HG03432 (cell line): ENCODE data around the gene SPIRE1.
"Not testable (repeated sequence)": the region's sequence is repeated elsewhere in the genome, so short reads cannot be mapped to it uniquely, and the experiment has no call there.

Experiments used
- ATAC-seq: cut with Tn5 transposase; IDR thresholded peaks from one replicate; pipeline ENCODE4 v1.9.1; 2021; ENCODE audit warnings: mild to moderate bottlenecking, moderate library complexity; ENCODE audit not compliant: unreplicated experiment

The SPIRE1 gene

DNA sequence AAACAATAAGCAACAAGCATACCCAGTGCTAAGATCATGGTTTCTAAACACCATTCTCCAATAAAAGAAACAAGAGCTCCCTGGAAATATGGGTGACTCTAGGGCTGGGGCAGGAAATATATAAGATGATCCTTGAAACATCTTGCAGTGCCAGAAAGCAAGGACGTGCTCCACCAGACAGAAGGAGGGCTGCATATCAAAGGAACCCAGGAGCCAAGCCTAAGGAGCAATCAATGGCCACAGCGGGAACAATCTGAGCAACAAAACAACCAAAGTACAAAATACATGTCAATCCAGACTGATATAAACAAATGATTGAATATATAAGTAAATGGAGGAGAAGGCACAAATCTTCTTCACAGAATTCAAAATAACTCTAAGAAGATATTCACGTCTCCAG is 10.1 kb downstream of the SPIRE1 start:
- ATAC-seq, result no peak

DNA sequence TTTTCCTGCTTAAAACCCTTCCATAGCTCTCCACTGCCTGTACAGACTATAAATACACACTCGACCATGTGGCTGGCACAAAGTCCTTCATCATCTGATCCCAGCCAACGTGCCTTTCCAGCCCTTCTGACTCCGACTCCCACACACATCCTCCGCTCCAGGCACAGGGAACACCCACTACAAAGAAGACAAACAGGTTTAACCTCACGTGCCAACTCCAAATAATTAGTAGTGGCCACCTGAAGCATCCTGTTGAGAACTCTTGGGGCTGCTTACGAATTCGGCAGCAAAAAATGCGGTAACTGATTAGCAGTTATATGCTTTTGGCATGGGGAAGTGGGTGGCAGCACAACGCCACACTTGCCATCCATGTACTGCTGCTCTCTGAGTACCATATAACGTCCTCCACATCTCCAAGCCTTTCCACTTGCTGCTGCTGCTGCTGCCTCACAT is 12.1 kb downstream of the SPIRE1 start:
- ATAC-seq, result no peak

DNA sequence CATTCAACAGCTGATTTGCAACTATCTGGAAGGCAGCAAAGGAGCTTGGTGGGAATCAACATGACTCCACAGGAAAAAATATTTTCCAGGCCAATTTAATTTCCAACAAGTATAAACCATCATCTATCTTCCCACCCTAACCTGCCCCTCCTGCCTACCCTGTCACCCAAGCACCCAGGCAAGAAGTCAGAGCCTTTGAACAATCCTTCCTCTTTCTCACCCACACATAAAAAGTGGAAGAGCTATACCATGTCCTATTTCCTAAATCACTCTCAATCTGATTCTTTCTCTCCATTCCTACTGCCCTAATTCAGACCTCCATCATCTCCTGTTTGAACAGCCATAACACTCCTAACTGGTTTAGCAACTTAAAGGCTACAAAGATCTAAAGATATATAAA is 12.7 kb downstream of the SPIRE1 start:
- no peak for ATAC-seq

DNA sequence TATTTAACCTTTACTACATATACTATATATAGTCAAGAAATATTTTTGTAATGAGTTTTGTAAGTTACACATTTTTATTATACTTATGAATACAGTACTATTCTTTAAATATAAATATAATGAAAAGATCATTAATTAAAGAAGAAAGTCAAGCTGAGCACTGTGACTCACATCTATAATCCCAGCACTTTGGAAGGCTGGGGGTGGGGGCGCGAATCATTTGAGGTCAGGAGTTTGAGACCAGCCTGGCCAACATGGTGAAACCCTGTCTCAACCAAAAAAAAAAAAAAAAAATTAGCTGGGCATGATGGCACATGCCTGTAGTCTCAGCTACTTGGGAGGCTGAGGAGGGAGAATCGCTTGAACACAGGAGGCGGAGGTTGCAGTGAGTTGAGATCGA is 14.2 kb downstream of the SPIRE1 start:
- ATAC-seq, result not testable (repeated sequence)

DNA sequence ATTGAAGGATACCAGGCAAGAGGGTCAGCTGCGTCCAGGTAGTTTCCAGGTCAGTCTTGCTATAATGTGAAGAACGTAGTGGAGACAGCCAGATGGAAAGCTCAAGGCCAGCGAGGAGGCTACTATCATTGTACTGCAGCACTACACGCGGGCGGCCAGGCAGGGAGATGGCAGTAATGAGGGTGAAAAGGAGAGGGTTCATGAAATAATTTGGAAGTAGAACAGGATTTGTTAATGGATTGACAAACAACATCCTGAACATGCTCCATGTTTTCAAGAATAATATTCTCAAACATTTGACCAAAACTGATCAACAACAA is 17.1 kb downstream of the SPIRE1 start:
- no peak for ATAC-seq

DNA sequence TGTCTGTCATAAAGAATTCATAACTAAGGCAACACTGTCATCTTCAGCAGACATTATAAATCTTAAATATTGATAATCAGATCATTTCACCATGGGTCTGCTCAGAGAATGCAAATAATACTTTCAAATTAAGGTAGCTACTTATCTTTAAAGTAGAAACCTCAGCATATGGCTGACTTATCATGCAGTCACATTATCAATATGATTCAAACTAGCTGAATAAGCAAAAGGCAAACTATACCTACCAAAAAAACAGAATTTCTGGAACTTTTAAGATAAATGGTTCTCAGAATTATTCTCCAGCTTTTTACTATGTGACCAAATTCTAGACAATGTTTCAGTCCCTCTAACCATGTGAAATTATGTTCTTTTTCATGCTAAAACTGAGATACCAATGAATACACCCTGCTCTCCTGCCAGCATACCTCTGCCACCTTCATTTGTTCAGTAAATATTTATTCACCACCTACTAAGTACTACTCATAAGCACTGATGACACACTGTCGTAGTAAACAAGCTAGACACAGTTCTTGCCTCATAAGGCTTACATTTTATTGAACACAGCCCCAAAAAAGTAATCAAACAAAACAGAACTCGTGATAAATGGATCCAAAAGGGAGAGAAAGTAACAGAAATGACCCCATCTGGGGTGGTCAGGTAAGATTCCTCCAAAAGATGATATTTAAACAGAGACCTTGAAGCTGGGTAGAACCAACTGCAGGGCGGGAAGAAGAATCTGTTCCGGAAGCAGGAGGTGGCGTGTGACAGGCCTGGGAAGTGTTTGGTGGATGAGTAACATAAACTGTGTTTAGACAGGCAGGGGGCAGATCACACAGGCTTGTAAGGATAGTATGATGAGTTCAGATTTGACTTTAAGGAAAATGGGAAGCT is 17.7 kb downstream of the SPIRE1 start:
- no peak for ATAC-seq

DNA sequence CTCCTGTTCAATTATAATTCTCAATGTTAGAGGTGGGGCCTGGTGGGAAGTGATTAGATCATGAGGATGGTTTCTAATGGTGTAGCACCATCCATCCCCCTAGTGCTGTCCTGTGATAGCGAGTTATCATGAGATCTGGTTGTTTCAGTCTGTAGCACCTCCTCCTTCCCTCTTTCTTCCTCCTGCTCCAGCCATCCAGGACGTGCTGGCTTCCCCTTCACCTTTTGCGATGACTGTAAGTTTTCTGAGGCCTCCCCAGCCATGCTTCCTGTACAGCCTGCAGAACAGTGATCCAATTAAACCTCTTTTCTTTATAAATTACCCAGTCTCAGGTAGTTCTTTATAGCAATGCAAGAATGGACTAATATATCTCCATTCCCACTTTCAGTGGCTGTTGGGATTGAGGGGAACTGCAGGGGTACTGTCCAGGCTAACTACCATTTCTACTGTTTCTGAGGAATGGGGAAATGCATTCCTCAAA is 19.2 kb downstream of the SPIRE1 start:
- ATAC-seq, result no peak

DNA sequence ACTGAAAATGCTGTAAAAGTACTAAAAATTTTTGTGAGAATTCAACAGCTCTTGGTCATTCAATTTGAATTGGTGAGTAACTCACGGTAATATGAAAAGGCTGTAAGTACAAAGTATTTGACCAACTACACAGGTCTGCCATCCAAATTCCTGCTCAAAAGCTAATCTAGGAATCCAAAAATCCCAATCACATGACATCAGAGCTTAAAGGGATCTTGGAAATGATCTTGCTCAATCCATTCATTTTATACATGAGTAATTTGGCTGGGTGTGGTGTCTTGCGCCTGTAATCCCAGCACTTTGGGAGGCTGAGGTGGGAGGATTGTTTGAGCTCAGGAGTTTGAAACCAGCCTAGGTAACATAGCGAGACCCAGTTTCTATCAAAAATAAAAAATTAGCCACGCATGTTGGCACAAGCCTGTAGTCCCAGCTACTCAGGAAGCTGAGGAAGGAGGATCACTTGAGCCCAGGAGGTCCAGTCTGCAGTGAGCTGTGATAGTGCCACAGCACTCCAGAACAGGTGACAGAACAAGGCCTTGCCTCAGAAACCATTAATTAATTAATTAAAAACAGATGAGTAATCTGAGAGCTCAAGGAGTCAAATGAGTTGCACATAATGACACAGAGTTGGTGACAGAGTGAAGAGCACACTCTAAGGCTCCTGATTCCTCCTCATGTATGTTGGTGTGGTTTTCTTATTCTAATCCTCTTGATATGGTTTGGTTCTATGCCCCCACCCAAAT is 19.8 kb downstream of the SPIRE1 start:
- ATAC-seq, result no peak

DNA sequence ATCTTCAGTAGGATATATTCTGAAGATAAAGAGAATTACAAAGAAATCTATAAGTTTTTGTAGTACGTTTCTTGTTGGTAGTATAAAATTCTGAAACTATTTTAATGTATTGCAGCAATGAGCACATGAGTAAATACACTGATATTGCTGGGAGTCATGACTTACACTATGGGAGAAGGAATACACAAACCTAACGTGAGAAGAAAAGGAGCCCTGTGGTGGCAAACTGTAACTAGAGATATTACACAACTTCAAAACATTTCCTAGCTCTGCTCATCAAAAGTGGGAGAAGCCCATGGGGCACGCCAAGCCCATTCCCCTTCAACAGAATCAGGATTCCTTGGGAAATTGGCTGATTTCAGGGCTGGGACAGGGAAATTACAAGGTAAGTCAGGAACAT is 20.5 kb downstream of the SPIRE1 start:
- no peak for ATAC-seq

DNA sequence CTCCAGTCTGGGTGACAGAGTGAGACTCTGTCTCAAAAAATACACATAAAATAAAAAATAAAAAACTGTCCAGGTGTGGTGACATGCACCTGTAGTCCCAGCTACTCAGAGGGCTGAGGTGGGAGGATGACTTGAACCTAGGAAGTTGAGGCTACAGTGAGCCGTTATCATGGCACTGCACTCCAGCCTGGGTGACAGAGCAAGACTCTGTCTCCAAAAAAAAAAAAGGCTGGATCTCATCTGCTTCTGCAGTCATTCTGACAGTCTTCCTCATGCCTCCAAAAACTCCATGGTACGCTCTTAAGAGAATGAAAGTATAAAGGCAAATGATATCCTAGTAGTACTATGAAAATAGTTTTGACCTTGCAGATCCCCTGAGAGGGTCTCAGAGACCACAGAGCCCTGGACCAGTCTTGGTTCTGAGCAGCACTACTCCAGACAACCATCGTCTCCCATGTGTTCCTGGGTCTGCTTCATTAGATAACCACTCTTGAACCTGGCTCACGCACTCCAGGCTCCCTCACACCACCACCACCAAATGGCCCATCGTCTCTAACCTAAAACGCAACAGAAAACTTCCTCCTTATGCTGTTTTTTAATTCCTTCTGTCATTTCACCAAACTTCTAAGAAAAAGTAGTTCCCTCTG is 26.0 kb downstream of the SPIRE1 start:
- no peak for ATAC-seq

DNA sequence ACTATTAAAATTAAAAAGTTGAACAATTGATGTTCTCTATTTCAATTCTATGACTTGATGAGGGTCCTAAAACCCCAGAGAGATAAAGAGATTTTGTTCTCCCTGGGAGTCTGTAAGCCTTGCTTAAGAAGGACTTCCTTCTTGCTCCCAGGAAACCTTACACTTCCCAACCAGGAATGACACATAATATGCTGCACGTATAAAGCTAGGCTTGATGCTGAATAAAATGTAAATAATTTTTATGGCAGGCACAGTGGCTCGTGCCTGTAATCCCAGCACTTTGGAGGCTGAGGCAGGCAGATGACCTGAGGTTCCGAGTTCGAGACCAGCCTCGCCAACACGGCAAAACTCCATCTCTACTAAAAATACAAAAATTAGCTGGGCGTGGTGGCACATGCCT is 27.8 kb downstream of the SPIRE1 start:
- ATAC-seq, result no peak

DNA sequence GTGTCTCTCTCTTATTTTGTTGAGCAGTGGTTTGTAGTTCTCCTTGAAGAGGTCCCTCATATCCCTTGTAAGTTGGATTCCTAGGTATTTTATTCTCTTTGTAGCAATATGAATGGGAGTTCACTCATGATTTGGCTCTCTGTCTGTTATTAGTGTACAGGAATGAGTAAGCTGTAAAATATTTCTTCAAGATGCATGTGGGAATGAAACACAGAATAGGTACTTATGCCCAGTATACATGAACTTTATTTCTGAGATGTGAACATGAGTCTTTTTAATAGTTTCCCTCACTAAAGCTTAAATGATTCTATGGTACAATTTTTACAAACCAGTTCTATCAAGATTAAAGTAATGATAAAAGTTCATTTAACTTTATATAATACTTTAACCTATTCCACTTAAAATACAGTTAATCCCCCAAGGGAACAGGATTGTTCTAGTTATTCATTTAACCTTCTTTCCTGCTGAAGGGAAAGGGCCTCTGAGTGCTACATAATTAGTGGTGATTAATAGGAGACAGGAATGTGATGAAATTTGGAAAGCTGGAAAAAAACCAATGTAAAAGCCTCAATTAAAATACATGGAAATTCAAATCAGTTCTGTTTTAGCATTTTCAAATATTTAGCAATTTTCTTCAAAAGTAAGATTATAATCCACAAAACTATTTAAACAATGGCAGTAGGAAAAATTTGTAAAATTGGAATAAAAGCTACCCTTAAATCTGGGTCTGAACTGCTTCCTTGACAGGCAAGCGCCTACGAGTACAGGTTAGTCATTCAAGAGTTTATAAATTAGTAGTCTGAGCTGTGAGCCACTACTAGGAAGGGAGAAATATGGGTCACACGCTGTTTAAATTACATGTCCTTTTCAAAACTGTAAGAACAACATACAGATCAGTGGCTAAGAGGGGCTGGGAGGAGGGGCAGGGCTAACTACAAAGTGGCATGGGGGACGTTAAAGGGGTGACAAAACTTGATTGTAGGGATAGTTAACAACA is 28.9 kb downstream of the SPIRE1 start:
- ATAC-seq, result no peak

DNA sequence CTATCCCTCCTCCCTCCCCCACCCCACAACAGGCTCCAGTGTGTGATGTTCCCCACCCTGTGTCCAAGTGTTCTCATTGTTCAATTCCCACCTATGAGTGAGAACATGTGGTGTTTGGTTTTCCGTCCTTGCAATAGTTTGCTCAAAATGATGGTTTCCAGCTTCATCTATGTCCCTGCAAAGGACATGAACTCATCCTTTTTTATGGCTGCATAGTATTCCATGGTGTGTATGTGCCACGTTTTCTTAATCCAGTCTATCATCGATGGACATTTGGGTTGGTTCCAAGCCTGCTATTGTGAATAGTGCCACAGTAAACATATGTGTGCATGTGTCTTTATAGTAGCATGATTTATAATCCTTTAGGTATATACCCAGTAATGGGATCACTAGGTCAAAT is 30.7 kb downstream of the SPIRE1 start:
- not testable (repeated sequence) for ATAC-seq

DNA sequence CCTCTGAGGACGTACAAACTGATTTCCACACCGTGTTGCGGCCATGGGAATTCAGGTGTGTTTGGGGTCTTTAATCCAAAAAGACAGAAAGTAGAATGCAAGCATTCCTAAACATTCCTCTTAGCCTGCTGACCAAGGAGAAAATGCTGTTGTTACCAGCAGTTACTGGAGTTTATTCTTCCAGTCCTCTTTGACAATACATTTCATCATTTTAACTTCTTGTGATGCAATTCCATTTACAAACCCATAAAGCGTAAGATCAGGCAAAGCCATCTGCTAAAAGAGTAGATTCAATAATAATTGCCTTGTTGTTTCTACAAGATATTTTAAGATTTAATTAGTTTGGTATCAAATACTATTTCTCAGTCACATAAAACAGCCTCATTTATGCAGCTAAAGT is 32.7 kb downstream of the SPIRE1 start:
- no peak for ATAC-seq

DNA sequence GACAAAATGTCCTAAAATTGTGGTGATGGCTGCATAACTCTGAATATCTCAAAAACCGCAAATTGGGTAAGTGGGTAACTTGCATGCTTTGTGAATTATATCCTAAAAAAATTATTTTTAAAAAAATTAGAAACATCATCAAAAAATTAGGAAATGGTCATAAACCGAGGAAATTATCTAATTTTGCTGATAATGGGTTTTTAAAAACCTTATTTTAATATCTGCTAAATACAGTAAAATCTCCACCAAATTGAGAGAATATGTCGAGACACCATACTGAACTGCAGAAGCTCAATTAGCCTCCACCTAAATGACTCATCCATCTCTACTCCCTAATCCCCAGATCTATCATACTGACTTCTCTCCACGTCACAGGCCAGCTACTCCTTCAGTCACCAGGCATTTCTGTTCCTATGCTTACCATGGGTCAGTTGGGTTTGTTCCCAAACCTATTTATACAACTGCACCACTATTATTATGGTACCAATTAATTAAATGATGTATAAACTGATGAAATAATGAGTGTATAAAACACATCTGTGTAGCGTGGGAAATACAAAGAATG is 36.1 kb downstream of the SPIRE1 start:
- no peak for ATAC-seq

DNA sequence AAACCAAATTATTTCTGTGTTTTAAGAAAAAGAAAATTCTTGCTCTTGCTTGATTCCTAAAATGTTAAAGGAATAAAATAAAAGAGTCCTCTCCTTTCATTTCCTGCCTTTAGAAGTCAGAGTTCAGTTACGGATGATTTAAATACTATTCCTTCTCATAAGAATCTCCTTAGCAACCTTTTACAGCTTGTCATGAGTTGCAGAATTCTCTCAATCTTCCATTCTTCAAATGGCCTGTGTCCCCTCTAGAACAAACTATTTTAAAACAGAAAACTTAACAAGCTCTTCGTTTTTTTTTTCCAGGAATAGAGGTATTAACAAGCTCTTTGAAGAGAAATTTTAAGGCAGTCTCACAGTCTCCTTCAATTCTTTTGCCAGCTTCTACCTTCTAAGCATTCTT is 42.2 kb downstream of the SPIRE1 start:
- no peak for ATAC-seq

DNA sequence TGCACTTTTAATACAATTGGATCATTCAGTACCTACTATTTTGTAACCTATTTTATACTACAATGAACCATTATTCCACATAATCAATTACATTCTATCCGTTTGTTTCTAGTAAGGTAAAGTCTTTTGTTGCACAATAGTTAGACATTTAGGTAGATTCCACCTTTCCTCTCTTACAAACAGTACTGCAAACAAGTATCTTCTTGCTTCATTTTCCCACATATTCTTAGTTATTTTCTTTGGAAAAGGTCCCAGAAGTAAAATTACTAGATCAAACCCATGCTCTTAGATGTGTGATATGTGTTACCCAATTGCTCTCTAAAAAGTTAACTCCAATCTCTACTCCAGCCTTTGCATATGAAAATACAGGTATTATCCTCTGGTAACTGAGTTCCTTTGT is 49.6 kb downstream of the SPIRE1 start:
- ATAC-seq, result no peak

DNA sequence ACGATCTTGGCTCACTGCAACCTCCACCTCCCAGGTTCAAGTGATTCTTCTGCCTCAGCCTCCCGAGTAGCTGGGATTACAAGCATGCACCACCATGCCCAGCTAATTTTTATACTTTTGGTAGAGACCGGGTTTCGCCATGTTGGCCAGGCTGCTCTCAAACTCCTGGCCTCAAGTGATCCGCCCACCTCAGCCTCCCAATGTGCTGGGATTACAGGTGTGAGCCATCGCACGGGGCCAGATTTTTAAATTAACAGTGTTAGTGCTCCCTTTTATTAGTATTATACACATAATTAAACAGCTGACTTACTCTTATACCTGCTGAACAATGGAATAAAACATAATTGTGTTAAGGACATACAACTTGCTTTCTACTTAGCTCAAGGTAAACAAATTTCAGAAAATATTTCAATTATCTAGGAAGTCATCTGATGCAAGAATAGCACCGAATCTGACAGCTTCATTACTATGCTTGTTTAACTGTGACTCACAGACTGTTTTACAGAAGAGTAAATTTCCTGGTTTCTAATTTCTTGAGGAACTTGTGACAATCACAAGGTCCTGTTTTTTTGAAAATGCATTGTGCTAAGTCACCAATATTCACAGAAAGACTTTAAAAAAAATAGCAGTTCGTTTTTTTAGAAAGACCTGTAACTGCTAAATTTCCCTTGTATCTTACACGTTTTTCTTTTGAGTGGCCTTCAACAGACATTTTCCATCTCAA is 51.2 kb downstream of the SPIRE1 start:
- no peak for ATAC-seq

DNA sequence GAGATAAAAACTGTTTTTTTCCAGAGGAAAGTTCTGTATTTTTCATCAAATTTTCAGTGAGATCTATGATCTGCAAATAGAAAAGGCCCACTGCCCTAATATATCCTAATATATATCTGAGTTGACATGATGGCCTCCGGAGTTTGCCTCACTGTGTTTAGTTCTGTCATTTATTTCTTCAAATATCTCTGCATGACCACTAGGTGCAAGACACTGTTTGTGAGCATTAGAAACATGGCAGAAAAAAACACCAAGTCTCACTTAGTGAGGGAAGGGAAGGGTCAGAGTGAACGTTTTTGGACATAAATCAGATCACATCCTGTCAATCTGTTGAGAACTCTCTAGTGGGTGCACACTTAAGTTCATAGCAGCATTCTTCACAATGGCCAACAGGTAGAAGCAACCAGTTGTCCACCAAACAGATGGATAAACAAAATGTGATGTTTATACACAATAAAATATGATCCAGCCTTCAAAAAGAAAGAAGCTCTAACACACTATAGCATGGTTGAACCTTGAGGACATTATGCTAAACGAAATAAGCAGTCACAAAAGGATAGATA is 53.4 kb downstream of the SPIRE1 start:
- ATAC-seq, result no peak
